Left ventricle myocardium inferior (tissue), 1 donor: ENCODE measurements around the gene ENO2. TPM values are rescaled to one million over a fixed set of nuclear protein-coding genes. Genes with fewer than 3 reads are reported as not detected.

Experiments
- DNase-seq: peaks from one replicate; pipeline ENCODE4 v3.0.0-alpha.2; 2020
- H3K27ac ChIP-seq: fragments of 200-600 bp; replicated peaks from 2 replicates; pipeline ENCODE4 v1.8.0; 2021
- H3K27me3 ChIP-seq: fragments of 200-600 bp; 2 replicates; pipeline ENCODE4 v1.8.0; 2021; ENCODE audit warnings: low read depth
- H3K36me3 ChIP-seq: fragments of 200-600 bp; 2 replicates; pipeline ENCODE4 v1.8.0; 2021
- H3K4me1 ChIP-seq: fragments of 200-600 bp; 2 replicates; pipeline ENCODE4 v1.8.0; 2021
- H3K4me3 ChIP-seq: fragments of 200-600 bp; 2 replicates; pipeline ENCODE4 v1.8.0; 2021; ENCODE audit warnings: mild to moderate bottlenecking, moderate library complexity
- H3K9me3 ChIP-seq: fragments of 200-600 bp; replicated peaks from 2 replicates; pipeline ENCODE4 v1.8.0; 2021
- intact Hi-C: fragments of 100-400 bp; cut with micrococcal nuclease; formaldehyde crosslinking; loops from one replicate; pipeline ENCODE4 v1.11.0; 2022
- total RNA-seq: library from RNA; stranded (reverse); fragmentation: NEBNext Ultra II Directional; extraction: Animal tissue kit (Norgen Biotek cat#: 25700); gene quantifications from one replicate; pipeline ENCODE4 v1.2.1, GENCODE V29; 2021
- TF ChIP-seq, protein P1 (sequence below): fragments of 200-600 bp; IDR thresholded peaks from 2 replicates; pipeline ENCODE4 v1.8.0; 2021; ENCODE audit warnings: antibody characterized with exemption, mild to moderate bottlenecking, borderline replicate concordance
- donor health status: DM: no; HTN: yes; CAD: no; lungs with severe emphysema.

Gene ENO2
- total RNA-seq, 1 donor from 2014 or later, result 14.8 TPM

DNA sequence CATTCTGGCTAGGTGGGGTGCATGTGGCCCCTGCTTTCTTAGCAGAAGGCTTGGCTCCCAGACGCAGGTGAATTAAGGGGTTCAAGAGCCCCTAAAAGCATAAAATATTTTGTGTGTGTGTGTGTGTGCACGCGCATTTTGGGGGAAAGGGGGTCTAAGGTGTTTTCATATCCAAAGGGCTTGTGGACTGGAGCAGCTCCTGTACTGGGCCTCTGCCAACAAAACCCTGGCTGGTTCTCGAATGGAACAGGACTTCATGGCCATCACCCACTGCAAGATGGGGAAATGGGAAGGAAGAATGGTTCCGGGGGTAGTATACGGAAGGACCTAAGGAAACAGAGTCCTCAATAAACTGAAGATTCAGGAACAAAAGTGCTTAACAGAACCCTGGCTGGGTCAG, 9.5 kb downstream of the ENO2 start:
- Histone ChIP-seq H3K27me3 (no peaks in the 10 kb centered on the region), H3K4me1 (peaks cover 44% of the 10 kb centered on the region), H3K4me3 (no peak overlapping the region), H3K27ac (peak overlapping the region; percentile 97), H3K9me3 (no peaks in the 10 kb centered on the region), H3K36me3 (no peaks in the 10 kb centered on the region)
- intact Hi-C loops, result no loop called here
- no peak for DNase-seq
- TF ChIP-seq, protein P1, sequence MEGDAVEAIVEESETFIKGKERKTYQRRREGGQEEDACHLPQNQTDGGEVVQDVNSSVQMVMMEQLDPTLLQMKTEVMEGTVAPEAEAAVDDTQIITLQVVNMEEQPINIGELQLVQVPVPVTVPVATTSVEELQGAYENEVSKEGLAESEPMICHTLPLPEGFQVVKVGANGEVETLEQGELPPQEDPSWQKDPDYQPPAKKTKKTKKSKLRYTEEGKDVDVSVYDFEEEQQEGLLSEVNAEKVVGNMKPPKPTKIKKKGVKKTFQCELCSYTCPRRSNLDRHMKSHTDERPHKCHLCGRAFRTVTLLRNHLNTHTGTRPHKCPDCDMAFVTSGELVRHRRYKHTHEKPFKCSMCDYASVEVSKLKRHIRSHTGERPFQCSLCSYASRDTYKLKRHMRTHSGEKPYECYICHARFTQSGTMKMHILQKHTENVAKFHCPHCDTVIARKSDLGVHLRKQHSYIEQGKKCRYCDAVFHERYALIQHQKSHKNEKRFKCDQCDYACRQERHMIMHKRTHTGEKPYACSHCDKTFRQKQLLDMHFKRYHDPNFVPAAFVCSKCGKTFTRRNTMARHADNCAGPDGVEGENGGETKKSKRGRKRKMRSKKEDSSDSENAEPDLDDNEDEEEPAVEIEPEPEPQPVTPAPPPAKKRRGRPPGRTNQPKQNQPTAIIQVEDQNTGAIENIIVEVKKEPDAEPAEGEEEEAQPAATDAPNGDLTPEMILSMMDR, result no peak

DNA sequence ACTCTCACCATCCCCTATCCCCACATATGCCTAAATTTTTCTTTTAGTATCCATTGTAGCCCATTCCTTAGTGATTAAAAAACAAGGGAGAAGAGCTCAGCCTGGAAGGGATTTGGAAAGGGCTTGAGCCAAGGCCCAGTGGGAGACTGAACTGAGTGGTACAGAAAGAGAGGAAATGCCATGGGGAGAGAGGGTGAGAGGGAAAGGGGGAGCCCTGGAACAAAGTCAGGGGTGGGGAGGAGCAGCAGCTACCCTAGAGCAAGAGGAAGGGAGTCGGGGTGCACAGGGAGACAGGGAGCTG, 10.8 kb downstream of the ENO2 start:
- Histone ChIP-seq H3K27ac (peak overlapping the region; percentile 97), H3K4me1 (peaks cover 57% of the 10 kb centered on the region), H3K27me3 (no peaks in the 10 kb centered on the region), H3K4me3 (peak overlapping the region; percentile 92), H3K9me3 (no peaks in the 10 kb centered on the region), H3K36me3 (no peaks in the 10 kb centered on the region)
- TF ChIP-seq, protein P1, result no peak
- DNase-seq, result no peak
- intact Hi-C loops, result no loop called here

DNA sequence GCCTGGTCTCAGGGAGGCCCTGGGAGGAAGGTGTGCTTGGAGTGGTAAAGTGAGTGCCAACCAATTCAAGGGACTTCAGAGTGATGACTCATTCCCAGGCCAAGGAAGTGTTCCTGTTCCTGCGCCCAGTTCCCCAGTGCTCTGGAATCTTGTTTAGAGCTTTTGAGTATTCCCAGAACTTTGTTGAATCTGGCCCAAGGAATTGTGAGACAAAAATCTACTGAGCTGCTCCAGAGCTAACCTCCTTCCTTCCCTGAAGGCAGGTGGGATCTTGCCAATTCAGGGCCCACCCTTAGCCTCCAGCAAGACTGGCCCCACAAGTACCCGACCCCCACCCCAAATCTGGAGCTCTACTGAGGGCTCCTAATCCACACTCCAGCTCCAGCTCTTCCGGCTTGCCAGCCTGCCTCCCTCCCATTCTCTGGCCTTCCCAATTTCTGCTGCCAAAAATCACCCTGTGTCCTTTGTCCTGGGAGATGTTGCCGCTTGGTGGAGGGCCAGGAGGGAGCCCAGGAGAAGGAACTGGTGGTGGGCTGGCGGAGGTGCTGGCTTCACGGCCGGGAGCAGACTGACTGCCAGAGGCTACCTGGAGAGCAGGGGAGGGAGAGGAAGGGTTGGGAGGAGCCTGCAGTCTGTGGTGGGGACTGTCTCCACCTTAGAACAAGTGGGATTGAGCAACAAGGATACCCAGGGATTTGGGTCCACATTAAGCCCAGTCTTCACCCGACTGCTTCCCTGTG, 11.3 kb downstream of the ENO2 start:
- TF ChIP-seq, protein P1, result peak; percentile 22
- Histone ChIP-seq H3K4me3 (peak overlapping the region; percentile 92), H3K27ac (peak overlapping the region; percentile 97), H3K27me3 (no peaks in the 10 kb centered on the region), H3K9me3 (no peaks in the 10 kb centered on the region), H3K4me1 (peaks cover 62% of the 10 kb centered on the region), H3K36me3 (no peaks in the 10 kb centered on the region)
- intact Hi-C loops, result no loop called here
- DNase-seq, result peak; percentile 73

DNA sequence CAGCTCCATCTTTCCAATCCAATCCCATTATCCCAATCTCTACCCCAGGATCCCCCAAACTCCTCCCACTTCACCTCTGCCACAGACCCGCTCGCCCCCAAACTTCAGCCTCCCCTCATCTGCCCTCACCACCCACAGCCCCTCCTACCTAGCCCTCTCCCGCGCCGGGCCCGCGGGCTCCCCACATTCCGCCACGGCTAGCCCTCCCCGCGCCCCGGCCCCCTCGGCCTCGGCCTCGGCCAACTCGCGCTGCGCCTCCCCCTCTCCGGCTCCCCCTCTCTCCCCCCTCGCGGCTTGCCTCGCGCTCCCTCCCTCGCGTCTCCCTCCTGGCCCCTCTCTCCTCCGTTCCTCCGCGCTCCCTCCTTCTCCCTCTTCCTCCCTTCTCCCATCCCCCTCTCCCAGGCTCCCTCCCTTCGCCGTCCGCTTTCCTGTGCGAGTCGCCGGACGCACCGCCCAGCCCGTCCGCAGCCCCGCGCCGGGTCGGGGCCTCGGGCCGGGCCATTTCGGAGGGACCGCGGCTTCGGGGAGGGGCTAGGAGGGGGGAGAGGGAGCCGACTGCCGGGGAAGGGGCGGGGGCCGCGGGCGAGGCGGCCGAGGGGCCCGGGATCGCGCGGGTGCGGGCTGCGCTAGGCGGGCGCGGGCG, 13.1 kb downstream of the ENO2 start, which contains the start of gene ATN1:
Gene ATN1 (plus strand): TSS at position 581 of the 643 bp plus-strand sequence. CDS start 6,043 bp downstream, outside the sequence.
- peak; percentile 86 for DNase-seq
- no peaks in the 10 kb centered on the region for H3K9me3 ChIP-seq
- H3K27me3 ChIP-seq, result no peaks in the 10 kb centered on the region
- peaks cover 80% of the 10 kb centered on the region for H3K4me1 ChIP-seq
- intact Hi-C loops, result no loop called here
- no peaks in the 10 kb centered on the region for H3K36me3 ChIP-seq
- H3K27ac ChIP-seq, result peak within 1 kb of the TSS; percentile 97
- TF ChIP-seq, protein P1, result no peak
- H3K4me3 ChIP-seq, result peak within 1 kb of the TSS; percentile 92

DNA sequence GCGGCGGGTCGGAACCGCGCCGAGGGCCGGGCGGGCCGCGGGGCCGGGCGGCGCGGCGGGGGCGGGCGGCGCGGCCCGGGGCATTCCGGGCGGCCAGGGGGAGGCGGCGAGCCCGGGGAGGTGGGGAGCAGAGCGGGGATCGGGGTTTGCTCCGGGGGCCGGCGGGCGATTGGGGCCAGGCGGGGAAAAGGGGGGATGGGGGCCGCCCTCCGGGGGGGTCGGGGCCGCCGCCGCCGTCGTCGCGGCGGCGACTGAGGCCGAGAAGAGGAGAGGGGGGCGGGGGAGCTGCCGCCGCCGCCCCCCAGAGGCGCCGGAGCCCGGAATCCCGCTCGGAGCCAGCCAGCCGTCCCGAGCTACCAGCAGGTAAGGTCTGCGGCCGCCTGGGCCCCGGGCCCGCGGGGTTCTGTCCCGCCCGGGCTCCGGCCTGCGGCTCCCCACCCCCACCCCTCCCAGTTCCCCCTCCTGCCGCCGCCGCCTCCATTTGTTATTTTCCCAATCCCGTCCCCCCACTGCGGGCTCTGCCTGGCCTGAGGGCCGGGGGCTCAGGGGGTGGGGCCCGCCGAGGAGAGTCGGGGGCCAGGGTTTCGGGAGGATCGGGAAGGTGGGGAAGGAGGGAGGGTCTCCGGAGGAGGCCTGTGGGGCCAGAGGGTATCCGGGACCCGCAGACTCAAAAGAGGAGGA, 13.8 kb downstream of the ENO2 start:
- Histone ChIP-seq H3K27me3 (no peaks in the 10 kb centered on the region), H3K4me3 (peak overlapping the region; percentile 92), H3K27ac (peak overlapping the region; percentile 97), H3K36me3 (no peaks in the 10 kb centered on the region), H3K4me1 (peaks cover 87% of the 10 kb centered on the region), H3K9me3 (no peaks in the 10 kb centered on the region)
- DNase-seq, result no peak
- intact Hi-C loops, result no loop called here
- TF ChIP-seq, protein P1, result no peak
